Measurements from ENCODE around the gene CASTOR1.

The CASTOR1 gene

DNA sequence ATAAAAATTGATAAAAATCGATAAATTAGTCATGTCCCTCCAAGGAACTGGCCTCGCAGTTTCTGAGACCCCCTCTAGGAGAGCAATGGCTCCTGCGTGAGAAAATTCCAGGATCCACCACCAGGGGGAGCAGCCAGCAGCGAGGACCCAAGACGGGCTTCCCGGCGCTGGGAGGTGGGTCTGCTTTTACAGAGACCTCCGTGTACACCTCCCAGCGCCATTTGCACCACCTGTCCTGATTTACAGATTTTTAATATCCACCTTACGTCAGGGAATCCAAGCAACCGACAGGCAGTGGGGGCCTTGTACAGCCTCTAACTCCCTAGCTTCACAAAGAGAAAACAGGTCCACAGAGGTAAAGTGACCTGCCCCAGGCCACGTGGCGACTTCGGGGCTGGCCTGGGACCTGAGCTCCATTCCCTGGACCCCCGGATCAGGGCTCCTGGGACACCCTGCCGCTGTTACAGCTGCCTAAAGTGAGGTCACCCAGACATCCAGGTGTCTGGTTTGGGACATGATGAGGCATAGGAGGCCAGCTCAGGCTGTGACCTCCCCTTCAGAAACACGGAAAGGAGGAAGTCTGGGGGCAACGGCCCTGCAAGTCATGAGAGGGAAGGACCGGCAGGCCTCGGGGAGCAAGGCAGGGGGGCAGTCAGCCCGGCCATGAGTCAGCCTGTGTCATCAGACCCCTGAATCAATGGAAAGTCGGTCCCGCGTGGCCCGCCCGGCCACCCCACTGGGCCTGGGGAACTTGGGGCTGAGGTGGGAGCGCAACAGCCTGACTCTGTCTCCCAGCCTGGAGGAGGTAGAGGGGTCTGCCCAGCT, 26.2 kb downstream of the CASTOR1 start:
- no peak for DNase-seq (ENCODE audit: low read depth)

DNA sequence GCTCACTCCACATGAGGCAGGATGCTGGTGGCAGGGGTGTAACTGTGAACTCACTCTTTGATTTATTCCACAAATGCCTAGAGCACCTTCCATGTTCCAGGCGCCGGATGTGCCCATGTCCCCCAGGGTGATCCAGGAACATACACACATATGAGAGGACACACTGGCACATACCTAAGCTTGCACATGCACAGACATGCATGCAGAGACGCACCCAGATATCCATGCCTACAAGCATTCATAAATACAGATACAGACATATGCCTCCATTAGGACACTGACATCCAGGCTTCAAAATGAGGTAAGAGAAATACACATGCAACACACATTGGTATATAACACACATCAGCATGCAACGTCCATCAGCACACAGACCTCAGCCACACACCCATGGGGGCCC, 27.2 kb downstream of the CASTOR1 start:
- DNase-seq (ENCODE audit: low read depth) = no peak

DNA sequence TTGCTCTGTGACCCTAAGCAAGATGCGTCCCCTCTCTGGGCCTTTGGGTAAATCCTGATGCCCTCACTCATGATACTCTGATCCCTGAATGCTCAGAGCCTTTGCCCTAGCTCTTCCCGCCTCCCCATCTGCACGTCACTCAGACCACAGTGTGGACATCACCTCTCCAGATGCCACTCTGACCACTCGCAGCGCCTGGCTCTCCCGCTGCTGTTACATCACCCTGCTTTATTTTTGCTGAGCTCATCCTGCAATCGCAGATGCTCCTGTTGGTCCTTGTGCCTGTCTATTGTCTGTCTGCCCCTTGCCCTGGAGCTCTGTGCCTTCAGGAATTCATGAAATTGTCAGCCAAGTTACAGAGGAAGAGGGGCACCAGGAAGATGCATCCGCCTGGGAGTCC, 28.2 kb downstream of the CASTOR1 start:
- no peak for DNase-seq (ENCODE audit: low read depth)

GRCh38 chr22:30260682-30261081, 28.6 kb downstream of the CASTOR1 start:
- DNase-seq (ENCODE audit: low read depth) = no peak

GRCh38 chr22:30260276-30260675, 29.0 kb downstream of the CASTOR1 start:
- no peak for DNase-seq (ENCODE audit: low read depth)

GRCh38 chr22:30254314-30254713, 35.0 kb downstream of the CASTOR1 start:
- no peak for DNase-seq (ENCODE audit: low read depth)

DNA sequence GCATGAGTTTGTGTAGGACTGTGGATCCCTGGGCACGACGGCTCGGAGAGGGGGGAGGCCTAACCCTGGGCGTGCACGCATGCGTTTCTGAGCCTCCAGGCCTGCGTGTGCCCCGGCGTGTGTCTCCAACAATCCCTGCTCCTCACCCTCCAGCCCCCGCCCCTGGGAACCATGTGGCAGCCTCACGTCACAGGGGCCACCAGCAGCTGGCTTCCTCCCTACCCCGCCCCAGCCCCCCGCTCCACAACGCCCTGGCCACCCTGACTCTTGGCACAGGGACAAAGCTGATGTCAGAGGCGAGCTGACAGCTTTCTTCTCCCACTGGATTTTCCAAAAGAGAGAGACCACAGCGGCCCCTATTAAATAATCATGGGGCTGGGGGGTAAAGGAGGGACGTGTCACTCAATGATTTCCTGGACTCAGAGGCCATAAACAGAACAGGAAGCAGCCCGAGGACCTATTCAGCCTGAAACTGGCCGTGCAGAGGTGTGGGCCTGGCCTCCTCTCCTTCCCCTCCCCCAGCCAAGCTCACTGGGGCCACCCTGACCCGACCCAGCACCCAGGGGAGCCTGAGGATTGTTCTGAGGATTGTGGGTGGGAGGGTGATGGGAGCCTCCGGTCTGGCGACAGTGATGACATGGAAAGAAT, 36.0 kb downstream of the CASTOR1 start:
- DNase-seq (ENCODE audit: low read depth) = no peak

- DNase-seq (ENCODE audit: low read depth) = no peak
Observed at GRCh38 chr22:30252411-30253204, 36.7 kb downstream of the CASTOR1 start.

DNA sequence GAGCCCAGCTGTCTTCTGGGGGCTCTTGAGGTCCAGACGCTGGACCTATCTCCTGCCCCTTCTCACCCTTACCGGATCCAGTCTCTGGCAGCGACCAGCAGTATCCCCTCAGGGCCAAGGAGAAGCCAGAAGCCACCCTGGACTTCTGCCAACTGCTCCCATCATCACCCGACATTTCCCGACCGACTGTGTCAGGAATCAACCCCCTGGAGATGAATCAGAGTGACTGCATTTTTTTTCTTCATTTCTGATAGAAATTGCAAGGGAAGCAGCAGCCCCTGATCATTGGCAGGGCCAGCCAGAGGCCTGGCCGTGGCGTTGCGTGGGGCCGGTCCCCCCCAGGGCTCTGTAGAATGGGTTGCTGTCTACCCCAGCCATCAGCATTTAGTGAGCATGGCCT, 37.6 kb downstream of the CASTOR1 start:
- no peak for DNase-seq (ENCODE audit: low read depth)

DNA sequence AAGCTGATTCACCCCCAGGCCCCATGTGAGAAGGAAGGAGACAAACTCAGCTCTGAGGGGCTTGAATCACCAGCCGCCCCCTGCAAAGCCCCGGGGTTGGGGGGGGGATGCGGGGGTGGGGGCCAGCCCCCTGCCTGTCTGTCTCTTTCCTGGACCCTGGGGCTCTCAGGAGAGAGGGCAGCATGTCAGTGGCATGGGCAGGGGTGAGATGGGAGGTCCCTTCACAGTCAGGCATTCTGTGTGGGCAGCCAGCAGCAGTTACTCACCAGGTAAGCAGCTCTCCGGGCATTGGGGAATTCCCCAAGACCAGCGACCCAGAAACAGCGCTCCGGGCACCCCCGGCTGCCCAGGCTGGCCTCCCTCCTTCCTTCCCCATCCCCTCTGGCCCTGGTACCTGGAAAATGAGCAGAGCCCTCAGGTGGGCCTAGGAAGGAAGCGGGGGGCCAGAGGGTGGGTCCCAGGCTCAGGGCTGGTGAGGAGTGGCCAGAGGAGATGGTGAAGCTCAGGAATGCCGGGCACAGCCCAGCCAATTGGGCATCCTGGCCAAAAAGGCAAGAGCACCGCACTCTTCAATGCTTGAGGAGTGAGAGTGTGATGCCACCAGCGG, 38.5 kb downstream of the CASTOR1 start:
- no peak for DNase-seq (ENCODE audit: low read depth)

GRCh38 chr22:30250039-30250565, 39.2 kb downstream of the CASTOR1 start:
- DNase-seq (ENCODE audit: low read depth) = no peak

DNA sequence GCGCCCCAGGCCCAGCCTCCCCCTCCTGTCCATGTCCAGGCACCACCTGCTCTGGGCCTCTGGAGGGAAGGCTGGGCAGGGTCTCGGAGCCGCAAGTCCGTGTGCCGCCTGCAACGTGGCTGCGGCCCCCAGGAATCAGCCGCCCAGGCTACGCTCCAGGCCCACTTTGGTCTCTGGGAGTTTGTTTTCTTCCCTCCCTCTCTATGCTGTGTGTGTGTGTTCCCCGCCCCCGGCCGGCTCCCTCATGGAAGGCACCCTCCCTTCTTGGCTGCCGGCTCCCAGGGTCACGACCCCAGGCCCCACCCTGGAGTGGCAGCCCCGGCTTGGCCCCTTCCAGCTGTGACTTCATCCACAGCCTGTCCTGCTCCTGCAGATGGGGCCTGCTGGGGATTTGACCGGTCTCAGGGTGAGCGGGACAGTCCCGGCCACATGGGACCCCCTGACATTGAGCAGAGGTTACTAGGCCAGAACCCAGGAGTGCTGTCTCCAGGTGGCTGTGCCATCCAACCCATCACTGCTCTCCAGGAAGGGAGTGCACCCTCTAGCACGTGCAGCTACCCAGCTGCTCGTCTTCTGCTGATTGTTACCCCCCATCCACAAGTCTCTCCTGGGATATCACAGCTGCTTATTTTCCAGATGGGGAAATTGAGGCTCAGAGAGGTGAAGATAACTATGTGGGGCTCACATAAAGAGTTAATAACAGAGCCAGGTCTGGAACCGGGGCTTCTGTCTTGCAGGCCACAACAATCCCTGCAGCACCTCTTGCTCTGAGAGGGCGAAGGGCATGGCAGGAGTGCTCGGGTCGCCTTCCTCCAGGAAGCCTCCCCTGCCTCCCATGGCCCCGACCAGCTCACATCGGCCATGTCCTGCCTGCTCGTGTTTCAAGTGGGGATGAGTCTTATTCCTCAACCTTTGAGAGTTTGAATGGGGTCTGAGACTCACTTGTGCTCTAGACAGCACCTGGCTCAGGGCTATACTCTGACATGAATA, 40.0 kb downstream of the CASTOR1 start:
- no peak for DNase-seq (ENCODE audit: low read depth)

- no peak for DNase-seq (ENCODE audit: low read depth)
Observed at GRCh38 chr22:30248484-30248883, 40.8 kb downstream of the CASTOR1 start.

DNA sequence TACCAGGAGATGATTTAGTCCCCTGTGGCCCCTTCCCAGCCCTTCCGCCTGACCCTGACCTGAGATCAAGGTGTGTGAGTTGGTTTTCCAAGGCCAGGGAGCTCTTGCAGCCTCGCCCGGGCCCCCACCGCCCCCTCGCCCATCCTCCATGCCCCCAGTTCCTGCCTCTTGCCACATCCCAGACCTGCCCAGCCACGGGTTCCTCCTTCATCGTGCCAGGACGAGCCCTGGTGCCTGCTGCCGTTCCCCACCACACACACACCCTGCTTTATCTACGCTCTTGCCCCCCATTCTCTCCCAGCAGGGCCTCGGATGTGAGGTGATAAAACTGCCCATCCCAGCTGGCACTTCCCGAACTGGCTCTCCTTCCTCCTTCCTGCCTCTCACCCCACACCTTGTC, 41.3 kb downstream of the CASTOR1 start:
- DNase-seq (ENCODE audit: low read depth) = no peak

DNA sequence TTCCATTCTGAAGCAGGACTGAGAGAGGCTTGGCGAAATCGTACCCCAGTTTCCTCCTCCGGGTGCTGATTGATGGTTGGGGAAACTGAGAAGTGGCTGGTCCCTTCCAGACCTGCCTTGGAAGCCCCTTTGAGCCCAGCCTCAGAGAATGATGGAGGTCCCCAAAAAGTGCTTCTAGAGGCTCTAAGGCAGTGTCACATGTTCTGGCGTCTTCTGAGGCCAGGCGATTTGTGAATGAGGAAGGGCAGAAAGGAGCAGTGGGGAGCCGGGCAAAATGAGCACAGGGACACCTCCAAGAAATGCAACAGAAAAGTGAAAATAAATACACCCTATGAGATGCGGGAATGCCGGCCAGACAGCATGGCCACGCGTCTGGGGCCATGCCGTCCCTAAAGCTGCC, 41.7 kb downstream of the CASTOR1 start:
- DNase-seq (ENCODE audit: low read depth) = no peak

- no peak for DNase-seq (ENCODE audit: low read depth)
Observed at GRCh38 chr22:30246814-30247376, 42.4 kb downstream of the CASTOR1 start.

DNA sequence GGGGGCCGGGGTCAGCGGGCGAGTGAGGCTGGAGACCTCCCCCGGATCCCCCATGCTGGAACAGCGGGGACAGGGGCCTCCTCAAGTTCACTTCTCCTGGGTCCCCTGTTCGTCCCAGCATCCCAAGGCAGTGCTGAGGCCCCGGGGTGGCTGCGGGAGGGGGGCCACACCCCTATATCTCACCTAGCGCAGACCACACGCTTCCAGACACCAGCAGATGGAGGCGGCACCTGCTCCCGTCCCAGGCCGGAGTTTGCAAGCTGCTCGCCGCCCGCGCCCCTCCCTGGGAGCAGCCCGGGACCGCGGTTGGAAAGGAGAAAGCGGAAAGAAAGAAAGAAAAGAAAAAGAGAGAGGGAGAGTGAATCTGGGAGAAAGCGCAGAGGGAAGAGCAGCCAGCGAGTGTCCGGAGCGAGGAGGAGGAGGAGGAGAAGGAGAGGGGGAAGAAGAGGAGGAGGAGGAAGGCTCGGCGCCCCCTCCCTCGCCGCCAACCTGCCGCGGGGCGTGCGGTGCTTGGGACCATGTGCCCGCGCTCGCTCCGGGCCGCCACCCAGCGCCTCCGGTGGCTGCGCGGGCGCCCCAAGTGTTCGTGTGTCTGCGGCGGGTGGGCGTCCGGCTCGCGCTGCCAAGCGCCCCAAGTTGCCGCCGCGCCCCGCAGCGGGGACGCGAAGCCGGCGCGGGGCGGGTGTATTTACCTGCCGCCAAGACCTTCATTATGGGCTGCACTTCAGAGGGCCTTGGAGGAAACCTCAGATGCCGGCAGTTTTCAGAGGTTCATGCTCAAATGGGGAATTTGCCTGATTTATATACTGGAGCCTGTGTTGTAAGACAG, 43.1 kb downstream of the CASTOR1 start, which contains the start of gene LIF:
Gene LIF, minus strand, starts transcription at position 775 of the 829 bp plus-strand sequence. Its CDS starts 64 bp downstream, at position 711.
- DNase-seq (ENCODE audit: low read depth) = no peak

DNA sequence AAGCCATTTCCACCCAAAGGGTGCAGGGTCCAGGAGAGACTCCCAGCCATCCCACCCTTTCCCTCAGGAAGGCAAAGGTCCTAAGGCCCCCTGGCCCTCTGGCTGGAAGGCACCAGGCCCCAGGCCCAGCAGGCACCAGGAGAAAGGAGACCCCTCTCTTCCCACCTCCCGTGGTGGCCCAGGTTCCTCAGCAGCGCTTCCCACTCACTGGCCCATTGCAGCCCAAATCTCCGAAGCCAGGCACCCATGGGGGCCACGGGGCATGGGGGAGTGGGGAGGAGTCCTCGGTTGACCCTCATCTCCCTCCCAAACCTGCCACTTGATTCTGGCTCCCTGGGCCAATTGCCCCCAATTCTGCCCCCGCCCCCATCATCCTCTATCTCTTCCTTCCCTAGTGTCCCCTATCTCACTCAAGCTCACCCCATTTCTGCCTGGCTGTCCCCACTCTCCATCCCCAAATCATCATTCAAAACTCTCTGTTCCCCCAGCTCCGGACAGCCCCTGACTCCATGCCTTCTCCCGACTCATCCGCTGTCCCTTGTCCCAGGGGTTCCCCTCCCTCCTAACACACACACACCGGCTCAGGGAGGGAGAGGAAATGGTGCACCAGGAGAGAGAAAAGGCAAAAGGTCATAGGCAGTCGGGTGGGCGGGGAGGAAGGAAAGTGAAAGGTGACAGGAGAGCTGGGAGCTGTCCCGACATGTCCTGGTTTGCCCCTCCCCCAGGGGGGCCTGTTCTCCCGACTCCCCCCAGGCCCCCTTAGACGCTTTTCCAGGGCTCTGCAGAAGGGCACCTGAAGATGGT, 43.9 kb downstream of the CASTOR1 start:
- no peak for DNase-seq (ENCODE audit: low read depth)

GRCh38 chr22:30244641-30245040, 44.7 kb downstream of the CASTOR1 start:
- no peak for DNase-seq (ENCODE audit: low read depth)
